Neuronal stem cell (in vitro differentiated cells): ENCODE data around the gene CREB3L2.

ENCODE experiments used
- DNase-seq: peaks from one replicate; pipeline ENCODE4 v3.0.0-alpha.2; 2013; ENCODE audit warnings: low spot score
- H2AFZ ChIP-seq: one replicate; pipeline ENCODE4 v1.6.1; 2013; ENCODE audit warnings: mild to moderate bottlenecking, low read length, inconsistent platforms
- H2AK5ac ChIP-seq: 2 replicates; pipeline ENCODE4 v1.6.1; 2013; ENCODE audit warnings: low read depth, mild to moderate bottlenecking, inconsistent platforms, low read length, moderate library complexity, mixed read lengths
- H2BK120ac ChIP-seq: 2 replicates; pipeline ENCODE4 v1.6.1; 2013; ENCODE audit warnings: low read depth, mild to moderate bottlenecking, inconsistent platforms, low read length, moderate library complexity, mixed read lengths
- H2BK12ac ChIP-seq: one replicate; pipeline ENCODE4 v1.6.1; 2013; ENCODE audit warnings: low read length, inconsistent platforms
- H2BK15ac ChIP-seq: 2 replicates; pipeline ENCODE4 v1.6.1; 2013; ENCODE audit warnings: mild to moderate bottlenecking, low read length, inconsistent platforms, mixed read lengths
- H2BK5ac ChIP-seq: one replicate; pipeline ENCODE4 v1.6.1; 2013; ENCODE audit warnings: inconsistent platforms, mild to moderate bottlenecking, low read length, moderate library complexity
- H3K14ac ChIP-seq: one replicate; pipeline ENCODE4 v1.6.1; 2013; ENCODE audit warnings: low read length, inconsistent platforms
- H3K18ac ChIP-seq: 2 replicates; pipeline ENCODE4 v1.6.1; 2013; ENCODE audit warnings: low read length, inconsistent platforms
- H3K23ac ChIP-seq: 2 replicates; pipeline ENCODE4 v1.6.1; 2013; ENCODE audit warnings: low read depth, mild to moderate bottlenecking, mixed read lengths, low read length, inconsistent platforms; ENCODE audit not compliant: poor library complexity
- H3K27ac ChIP-seq: replicated peaks from 3 replicates; pipeline ENCODE4 v1.5.1; 2013; ENCODE audit warnings: low read length, inconsistent platforms
- H3K27me3 ChIP-seq, 3 experiments: 2 replicates each; pipeline ENCODE4 v1.6.1; 2013; ENCODE audit warnings: low read length in 3 of 3, mild to moderate bottlenecking in 2 of 3, inconsistent platforms in 1 of 3, low read depth in 1 of 3, mixed read lengths in 1 of 3, moderate library complexity in 1 of 3; ENCODE audit not compliant: control insufficient read depth in 3 of 3, insufficient read depth in 3 of 3
- H3K36me3 ChIP-seq, 2 donors: replicated peaks in 1 of 2; 2 replicates each; pipeline ENCODE4 v1.6.1; 2013; ENCODE audit warnings: low read length in 2 of 2; ENCODE audit not compliant: control insufficient read depth in 2 of 2, insufficient read depth in 2 of 2
- H3K4ac ChIP-seq: 2 replicates; pipeline ENCODE4 v1.6.1; 2013; ENCODE audit warnings: inconsistent platforms, mild to moderate bottlenecking, low read length, moderate library complexity
- H3K4me1 ChIP-seq, 2 donors: 1 replicate in 1 of 2; 2 replicates in 1 of 2; pipeline ENCODE4 v1.6.1; 2013; ENCODE audit warnings: low read length in 2 of 2, low read depth in 1 of 2; ENCODE audit not compliant: control insufficient read depth in 2 of 2, insufficient read depth in 1 of 2
- H3K4me2 ChIP-seq: one replicate; pipeline ENCODE4 v1.6.1; 2013; ENCODE audit warnings: mild to moderate bottlenecking, low read length, inconsistent platforms; ENCODE audit not compliant: insufficient read depth, poor library complexity, severe bottlenecking
- H3K4me3 ChIP-seq, 2 donors: 2 replicates each; pipeline ENCODE4 v1.5.1; 2013; ENCODE audit warnings: low read length in 2 of 2, mild to moderate bottlenecking in 2 of 2, inconsistent platforms in 1 of 2, moderate library complexity in 1 of 2
- H3K79me1 ChIP-seq: one replicate; pipeline ENCODE4 v1.6.1; 2013; ENCODE audit warnings: low read depth, mild to moderate bottlenecking, inconsistent platforms, low read length, moderate library complexity
- H3K9ac ChIP-seq: one replicate; pipeline ENCODE4 v1.6.1; 2013; ENCODE audit warnings: mild to moderate bottlenecking, low read depth, low read length, inconsistent platforms; ENCODE audit not compliant: poor library complexity
- H3K9me3 ChIP-seq, 2 donors: replicated peaks in 1 of 2; 2 replicates each; pipeline versions ENCODE3 to v1.6.1; 2013; ENCODE audit warnings: low read length in 2 of 2, mild to moderate bottlenecking in 2 of 2, inconsistent platforms in 1 of 2, low read depth in 1 of 2, mixed read lengths in 1 of 2, moderate library complexity in 1 of 2; ENCODE audit not compliant: control insufficient read depth in 2 of 2, insufficient read depth in 1 of 2
- H4K8ac ChIP-seq: one replicate; pipeline ENCODE4 v1.6.1; 2013; ENCODE audit warnings: low read depth, mild to moderate bottlenecking, inconsistent platforms, low read length, moderate library complexity
- H4K91ac ChIP-seq: one replicate; pipeline ENCODE4 v1.6.1; 2013; ENCODE audit warnings: low read length, low read depth, mild to moderate bottlenecking, inconsistent platforms; ENCODE audit not compliant: poor library complexity
- WGBS, 2 donors: extraction: QIAGEN DNeasy Blood & Tissue Kit; methylation state at CpG; one replicate each; pipeline ENCODE4 v1.1.7; 2013; ENCODE audit warnings: missing lambda C conversion rate in 2 of 2, mixed read lengths in 1 of 2; ENCODE audit not compliant: insufficient read length in 2 of 2, insufficient replicate concordance in 1 of 2; ENCODE audit errors: extremely low coverage in 2 of 2; 5-methylcytosine and 5-hydroxymethylcytosine counted together

Gene CREB3L2

GRCh38 chr7:138032186-138032585 lies 30.3 kb upstream of the CREB3L2 start:
- H2AFZ ChIP-seq: no peak overlapping the region
- no peak overlapping the region for H2BK5ac ChIP-seq
- no peak overlapping the region for H2BK12ac ChIP-seq
- no peak overlapping the region for H2BK120ac ChIP-seq
- H3K4me1 ChIP-seq: no peaks in the 10 kb centered on the region
- H3K79me1 ChIP-seq: no peaks in the 10 kb centered on the region
- no peak overlapping the region for H4K91ac ChIP-seq
- peaks cover 2 to 12% of the 10 kb centered on the region in 2 donors for H3K9me3 ChIP-seq
- no peak for DNase-seq
- H3K18ac ChIP-seq: no peak overlapping the region
- no peak overlapping the region for H3K4ac ChIP-seq
- no peak overlapping the region for H2BK15ac ChIP-seq
- H3K9ac ChIP-seq: no peak overlapping the region
- no peak overlapping the region for H3K27ac ChIP-seq
- H3K36me3 ChIP-seq: no peaks in the 10 kb centered on the region
- H3K23ac ChIP-seq: no peak overlapping the region
- H3K4me3 ChIP-seq: no peak overlapping the region
- no peaks in the 10 kb centered on the region for H3K27me3 ChIP-seq
- H3K4me2 ChIP-seq: no peak overlapping the region
- no peak overlapping the region for H2AK5ac ChIP-seq
- no peak overlapping the region for H3K14ac ChIP-seq
- H4K8ac ChIP-seq: no peak overlapping the region

GRCh38 chr7:138030679-138031351 lies 28.9 kb upstream of the CREB3L2 start:
- Histone ChIP-seq H3K9ac (no peak overlapping the region), H2AK5ac (no peak overlapping the region), H2BK5ac (no peak overlapping the region), H3K4me3 (no peak overlapping the region), H3K18ac (no peak overlapping the region), H2BK15ac (no peak overlapping the region), H3K27ac (no peak overlapping the region), H3K4me1 (no peaks in the 10 kb centered on the region), H3K79me1 (no peaks in the 10 kb centered on the region), H3K27me3 (peaks cover 0 to 3% (median 0%) of the 10 kb centered on the region in 3 experiments), H2BK120ac (no peak overlapping the region), H4K91ac (no peak overlapping the region), H3K4ac (no peak overlapping the region), H2AFZ (no peak overlapping the region), H2BK12ac (no peak overlapping the region), H3K23ac (no peak overlapping the region), H3K9me3 (peaks cover 4 to 7% of the 10 kb centered on the region in 2 donors), H3K36me3 (no peaks in the 10 kb centered on the region), H4K8ac (no peak overlapping the region), H3K4me2 (no peak overlapping the region), H3K14ac (no peak overlapping the region)
- DNase-seq: no peak
- no CpG with 5 or more reads among the region's 7 CpGs for WGBS, 2 donors

GRCh38 chr7:138029941-138030340 lies 28.1 kb upstream of the CREB3L2 start:
- Histone ChIP-seq H3K36me3 (no peaks in the 10 kb centered on the region), H3K4me2 (no peak overlapping the region), H3K4me3 (no peak overlapping the region), H2BK5ac (no peak overlapping the region), H3K14ac (no peak overlapping the region), H3K4ac (no peak overlapping the region), H2BK15ac (no peak overlapping the region), H2BK120ac (no peak overlapping the region), H3K4me1 (no peaks in the 10 kb centered on the region), H3K9me3 (peaks cover 2 to 7% of the 10 kb centered on the region in 2 donors), H3K18ac (no peak overlapping the region), H3K27ac (no peak overlapping the region), H3K79me1 (no peaks in the 10 kb centered on the region), H2AK5ac (no peak overlapping the region), H4K8ac (no peak overlapping the region), H4K91ac (no peak overlapping the region), H3K9ac (no peak overlapping the region), H2BK12ac (no peak overlapping the region), H2AFZ (no peak overlapping the region), H3K23ac (no peak overlapping the region), H3K27me3 (peaks cover 0 to 3% (median 0%) of the 10 kb centered on the region in 3 experiments)
- DNase-seq: no peak
- no CpG with 5 or more reads among the region's 2 CpGs for WGBS, 2 donors

DNA sequence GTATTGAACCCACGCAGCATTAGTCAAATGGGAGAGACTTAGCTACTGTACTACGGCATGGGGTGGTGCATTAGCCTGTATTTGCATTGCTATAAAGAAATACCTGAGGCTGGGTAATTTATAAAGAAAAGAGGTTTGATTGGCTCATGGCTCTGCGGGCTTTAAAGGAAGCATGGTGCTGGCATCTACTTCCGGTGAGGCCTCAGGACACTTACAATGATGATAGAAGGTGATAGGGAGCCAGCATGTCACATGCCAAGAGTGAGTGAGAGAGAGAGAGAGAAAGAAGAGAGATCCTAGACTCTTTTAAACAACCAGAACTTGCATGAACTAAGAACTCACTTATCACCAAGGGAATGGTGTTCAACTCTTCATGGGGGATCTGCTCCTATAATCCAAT lies 27.2 kb upstream of the CREB3L2 start:
- DNase-seq: no peak
- H2BK15ac ChIP-seq: no peak overlapping the region
- H3K14ac ChIP-seq: no peak overlapping the region
- no peak overlapping the region for H3K4me3 ChIP-seq
- no peak overlapping the region for H2BK12ac ChIP-seq
- H3K27ac ChIP-seq: no peak overlapping the region
- H4K91ac ChIP-seq: no peak overlapping the region
- H3K23ac ChIP-seq: no peak overlapping the region
- H3K36me3 ChIP-seq: no peaks in the 10 kb centered on the region
- no peak overlapping the region for H2AK5ac ChIP-seq
- H4K8ac ChIP-seq: no peak overlapping the region
- no peak overlapping the region for H3K18ac ChIP-seq
- H3K4me1 ChIP-seq: no peaks in the 10 kb centered on the region
- H3K4me2 ChIP-seq: no peak overlapping the region
- no peak overlapping the region for H3K9ac ChIP-seq
- no peak overlapping the region for H2BK5ac ChIP-seq
- peaks cover 0 to 3% (median 0%) of the 10 kb centered on the region in 3 experiments for H3K27me3 ChIP-seq
- H3K4ac ChIP-seq: no peak overlapping the region
- no CpG with 5 or more reads among the region's 4 CpGs for WGBS, 2 donors
- H3K9me3 ChIP-seq: peaks cover 4 to 6% of the 10 kb centered on the region in 2 donors
- no peaks in the 10 kb centered on the region for H3K79me1 ChIP-seq
- H2BK120ac ChIP-seq: no peak overlapping the region
- no peak overlapping the region for H2AFZ ChIP-seq
